HepG2 (cell line): ENCODE results near the gene RTEL1. TPM values are rescaled to one million over a fixed set of nuclear protein-coding genes. Genes with fewer than 3 reads are reported as not detected.

Source experiments
- AGO1 ChIP-seq: fragments of 200-400 bp; formaldehyde crosslinking; IDR thresholded peaks from 2 replicates; pipeline ENCODE4 v1.6.1; 2017; ENCODE audit warnings: mild to moderate bottlenecking, low read depth, low read length, moderate library complexity; ENCODE audit not compliant: poor library complexity, severe bottlenecking
- ELF4 ChIP-seq: sonication (generic); formaldehyde crosslinking; IDR thresholded peaks from 2 replicates; pipeline ENCODE4 v1.5.0; 2020; ENCODE audit warnings: missing genetic modification reagents, mild to moderate bottlenecking, moderate library complexity, borderline replicate concordance
- FOXJ3 ChIP-seq: sonication (generic); formaldehyde crosslinking; IDR thresholded peaks from 2 replicates; pipeline ENCODE4 v1.4.0; 2020; ENCODE audit warnings: missing genetic modification reagents, mild to moderate bottlenecking, borderline replicate concordance
- GTF3A ChIP-seq: sonication (generic); formaldehyde crosslinking; conservative IDR thresholded peaks from 2 replicates; pipeline ENCODE4 v1.4.0; 2020; ENCODE audit warnings: mild to moderate bottlenecking, missing genetic modification reagents
- HNRNPK ChIP-seq: fragments of 200-400 bp; formaldehyde crosslinking; IDR thresholded peaks from 2 replicates; pipeline ENCODE4 v1.6.1; 2018; ENCODE audit warnings: low read length, low read depth, moderate library complexity, mild to moderate bottlenecking; ENCODE audit not compliant: poor library complexity, severe bottlenecking
- MAFK ChIP-seq, 2 experiments: IDR thresholded peaks in 1 of 2; conservative IDR thresholded peaks in 1 of 2; 2 replicates each; pipeline ENCODE4 v1.6.1; 2011; ENCODE audit warnings: improper control_type of control experiment in 2 of 2, low read length in 2 of 2
- NFE2L1 ChIP-seq: sonication (generic); formaldehyde crosslinking; IDR thresholded peaks from 2 replicates; pipeline ENCODE4 v1.4.0; 2020; ENCODE audit warnings: missing genetic modification reagents, mild to moderate bottlenecking, borderline replicate concordance
- RARG ChIP-seq: sonication (generic); formaldehyde crosslinking; IDR thresholded peaks from 2 replicates; pipeline ENCODE4 v1.4.0; 2020; ENCODE audit warnings: low read depth, mild to moderate bottlenecking, missing genetic modification reagents
- RBAK ChIP-seq: sonication (generic); formaldehyde crosslinking; IDR thresholded peaks from 2 replicates; pipeline ENCODE4 v1.5.1; 2020; ENCODE audit warnings: mild to moderate bottlenecking, missing genetic modification reagents
- REL ChIP-seq: sonication (generic); formaldehyde crosslinking; conservative IDR thresholded peaks from 2 replicates; pipeline ENCODE4 v1.8.0; 2022; ENCODE audit warnings: mild to moderate bottlenecking, missing genetic modification reagents, moderate library complexity
- TAF1 ChIP-seq: sonication (generic); formaldehyde crosslinking; IDR thresholded peaks from 2 replicates; pipeline ENCODE4 v1.4.0; 2020; ENCODE audit warnings: missing genetic modification reagents
- TBL1XR1 ChIP-seq: fragments of 150-350 bp; IDR thresholded peaks from 2 replicates; pipeline ENCODE4 v1.6.1; 2014; ENCODE audit warnings: borderline replicate concordance, low read length; ENCODE audit not compliant: partially characterized antibody
- ZC3H4 ChIP-seq: sonication (generic); formaldehyde crosslinking; IDR thresholded peaks from 2 replicates; pipeline ENCODE4 v1.4.0; 2020; ENCODE audit warnings: missing genetic modification reagents, borderline replicate concordance
- ZNF20 ChIP-seq: sonication (generic); formaldehyde crosslinking; IDR thresholded peaks from 2 replicates; pipeline ENCODE4 v1.4.0; 2020; ENCODE audit warnings: mild to moderate bottlenecking, moderate library complexity, missing genetic modification reagents
- ZSCAN22 ChIP-seq: sonication (generic); formaldehyde crosslinking; IDR thresholded peaks from 2 replicates; pipeline ENCODE4 v1.4.0; 2020; ENCODE audit warnings: mild to moderate bottlenecking, missing genetic modification reagents
- ZSCAN29 ChIP-seq: sonication (generic); formaldehyde crosslinking; conservative IDR thresholded peaks from 2 replicates; pipeline ENCODE4 v1.4.0; 2020; ENCODE audit warnings: mild to moderate bottlenecking, missing genetic modification reagents
- ZSCAN9 ChIP-seq: IDR thresholded peaks from 2 replicates; pipeline ENCODE4 v1.6.1; 2016; ENCODE audit warnings: borderline replicate concordance
- polyA plus RNA-seq, 8 experiments: library from polyadenylated mRNA; depleted of rRNA in 3 of 8; stranded (reverse) in 7 of 8; unstranded in 1 of 8; fragments of >200 nt; fragmentation: Illumina TruSeq in 4 of 8; extraction: Trizol in 4 of 8; gene quantifications; 2 replicates each; pipeline versions ENCODE4 v1.2.1 to v1.2.3, GENCODE V29; 2011 to 2016; ENCODE audit warnings: low read depth in 4 of 8, missing spikeins in 1 of 8, mixed read lengths in 1 of 8; ENCODE audit not compliant: insufficient read depth in 1 of 8
- total RNA-seq, 5 experiments: library from RNA; depleted of rRNA; stranded (reverse); fragments of >200 nt; fragmentation: Illumina TruSeq; extraction: Trizol; gene quantifications; 2 replicates each; pipeline ENCODE4 v1.2.3, GENCODE V29; 2016; ENCODE audit warnings: low read depth in 1 of 5
- TF ChIP-seq, protein P1 (sequence below): sonication (generic); formaldehyde crosslinking; IDR thresholded peaks from 2 replicates; pipeline ENCODE4 v1.8.1; 2023; ENCODE audit warnings: mild to moderate bottlenecking, missing genetic modification reagents, borderline replicate concordance
- TF ChIP-seq, protein P2 (sequence below): IDR thresholded peaks from 2 replicates; pipeline ENCODE4 v1.6.1; 2012; ENCODE audit warnings: low read length, improper control_type of control experiment
- TF ChIP-seq, protein P3 (sequence below): sonication (generic); formaldehyde crosslinking; IDR thresholded peaks from 2 replicates; pipeline ENCODE4 v1.4.0; 2020; ENCODE audit warnings: missing genetic modification reagents
- TF ChIP-seq, protein P4 (sequence below): sonication (generic); formaldehyde crosslinking; IDR thresholded peaks from 2 replicates; pipeline ENCODE4 v1.8.1; 2022; ENCODE audit warnings: low read depth, mild to moderate bottlenecking, missing genetic modification reagents

The RTEL1 gene
- total and polyA plus RNA-seq, 2 of the 13 experiments (the other 11 are each of a cell fraction or from before 2014, with no cell fraction given) = 21.8 to 36.4 TPM

DNA sequence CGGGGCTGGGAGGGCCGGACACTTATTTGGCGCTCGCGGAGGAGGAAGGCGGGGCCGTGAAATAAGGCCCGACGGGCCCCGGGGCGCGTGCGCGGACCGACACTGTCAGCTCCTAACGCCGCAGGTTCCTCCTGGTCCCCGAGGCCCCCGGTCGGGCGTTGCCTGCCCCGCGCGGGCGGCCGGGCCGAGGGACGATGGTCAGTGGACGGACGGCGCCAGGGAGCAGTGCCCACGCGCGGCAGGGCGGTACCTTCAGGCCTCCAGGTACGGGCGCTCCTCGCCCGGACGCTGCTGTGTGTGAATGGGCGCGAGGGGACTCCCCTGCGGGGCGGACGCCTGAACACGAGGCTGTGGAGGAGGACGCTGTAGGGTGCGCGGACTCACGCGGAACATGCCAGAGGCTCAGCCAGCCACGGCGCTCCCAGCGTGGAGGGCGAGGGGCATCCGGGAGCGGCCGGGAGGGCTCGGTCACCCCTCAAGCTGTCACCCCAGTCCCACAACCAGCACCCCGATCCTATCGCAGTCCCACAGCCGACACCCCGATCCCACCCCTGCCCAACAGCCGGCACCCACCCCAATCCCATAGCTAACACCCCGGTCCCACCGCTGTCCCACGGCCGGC lies 30.9 kb upstream of the RTEL1 start (continued):
- TF ChIP-seq AGO1 = no peak
- peak; percentile 83; the same call in 1 of the 2 replicates for TF ChIP-seq ZSCAN9 (CRISPR knock-in tag)
- no peak for TF ChIP-seq MAFK (conservative IDR thresholded peaks at IDR 0.05 in 1 of 2, IDR thresholded peaks at IDR 0.05 in 1 of 2; ENCODE audit: low read length in 2 of 2)
- TF ChIP-seq TAF1 (CRISPR knock-in tag) = peak; percentile 97
- no peak; the same call in 1 of the 2 replicates for TF ChIP-seq ZSCAN29 (CRISPR knock-in tag)
- TF ChIP-seq ZC3H4 (CRISPR knock-in tag) = 0 out of 2 replicates have a peak, but pooled peaks have one; percentile 37
- no peak for TF ChIP-seq RBAK (CRISPR knock-in tag)
- TF ChIP-seq, protein P1, sequence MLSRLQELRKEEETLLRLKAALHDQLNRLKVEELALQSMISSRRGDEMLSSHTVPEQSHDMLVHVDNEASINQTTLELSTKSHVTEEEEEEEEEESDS (CRISPR knock-in tag) = peak; percentile 89; the same call in 1 of the 2 replicates
- peak; percentile 27 for TF ChIP-seq HNRNPK
- TF ChIP-seq GTF3A (CRISPR knock-in tag) = 0 out of 2 replicates have a peak, but pooled peaks have one; percentile 75
- TF ChIP-seq REL (CRISPR knock-in tag) = peak; percentile 96
- TF ChIP-seq, protein P2, sequence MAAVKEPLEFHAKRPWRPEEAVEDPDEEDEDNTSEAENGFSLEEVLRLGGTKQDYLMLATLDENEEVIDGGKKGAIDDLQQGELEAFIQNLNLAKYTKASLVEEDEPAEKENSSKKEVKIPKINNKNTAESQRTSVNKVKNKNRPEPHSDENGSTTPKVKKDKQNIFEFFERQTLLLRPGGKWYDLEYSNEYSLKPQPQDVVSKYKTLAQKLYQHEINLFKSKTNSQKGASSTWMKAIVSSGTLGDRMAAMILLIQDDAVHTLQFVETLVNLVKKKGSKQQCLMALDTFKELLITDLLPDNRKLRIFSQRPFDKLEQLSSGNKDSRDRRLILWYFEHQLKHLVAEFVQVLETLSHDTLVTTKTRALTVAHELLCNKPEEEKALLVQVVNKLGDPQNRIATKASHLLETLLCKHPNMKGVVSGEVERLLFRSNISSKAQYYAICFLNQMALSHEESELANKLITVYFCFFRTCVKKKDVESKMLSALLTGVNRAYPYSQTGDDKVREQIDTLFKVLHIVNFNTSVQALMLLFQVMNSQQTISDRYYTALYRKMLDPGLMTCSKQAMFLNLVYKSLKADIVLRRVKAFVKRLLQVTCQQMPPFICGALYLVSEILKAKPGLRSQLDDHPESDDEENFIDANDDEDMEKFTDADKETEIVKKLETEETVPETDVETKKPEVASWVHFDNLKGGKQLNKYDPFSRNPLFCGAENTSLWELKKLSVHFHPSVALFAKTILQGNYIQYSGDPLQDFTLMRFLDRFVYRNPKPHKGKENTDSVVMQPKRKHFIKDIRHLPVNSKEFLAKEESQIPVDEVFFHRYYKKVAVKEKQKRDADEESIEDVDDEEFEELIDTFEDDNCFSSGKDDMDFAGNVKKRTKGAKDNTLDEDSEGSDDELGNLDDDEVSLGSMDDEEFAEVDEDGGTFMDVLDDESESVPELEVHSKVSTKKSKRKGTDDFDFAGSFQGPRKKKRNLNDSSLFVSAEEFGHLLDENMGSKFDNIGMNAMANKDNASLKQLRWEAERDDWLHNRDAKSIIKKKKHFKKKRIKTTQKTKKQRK = no peak
- 0 out of 2 replicates have a peak, but pooled peaks have one; percentile 52 for TF ChIP-seq ZSCAN22 (CRISPR knock-in tag)
- no peak for TF ChIP-seq ZNF20 (CRISPR knock-in tag)
- no peak for TF ChIP-seq RARG (CRISPR knock-in tag)
- TF ChIP-seq NFE2L1 (CRISPR knock-in tag) = peak; percentile 90
- TF ChIP-seq ELF4 (CRISPR knock-in tag) = no peak
- TF ChIP-seq, protein P3, sequence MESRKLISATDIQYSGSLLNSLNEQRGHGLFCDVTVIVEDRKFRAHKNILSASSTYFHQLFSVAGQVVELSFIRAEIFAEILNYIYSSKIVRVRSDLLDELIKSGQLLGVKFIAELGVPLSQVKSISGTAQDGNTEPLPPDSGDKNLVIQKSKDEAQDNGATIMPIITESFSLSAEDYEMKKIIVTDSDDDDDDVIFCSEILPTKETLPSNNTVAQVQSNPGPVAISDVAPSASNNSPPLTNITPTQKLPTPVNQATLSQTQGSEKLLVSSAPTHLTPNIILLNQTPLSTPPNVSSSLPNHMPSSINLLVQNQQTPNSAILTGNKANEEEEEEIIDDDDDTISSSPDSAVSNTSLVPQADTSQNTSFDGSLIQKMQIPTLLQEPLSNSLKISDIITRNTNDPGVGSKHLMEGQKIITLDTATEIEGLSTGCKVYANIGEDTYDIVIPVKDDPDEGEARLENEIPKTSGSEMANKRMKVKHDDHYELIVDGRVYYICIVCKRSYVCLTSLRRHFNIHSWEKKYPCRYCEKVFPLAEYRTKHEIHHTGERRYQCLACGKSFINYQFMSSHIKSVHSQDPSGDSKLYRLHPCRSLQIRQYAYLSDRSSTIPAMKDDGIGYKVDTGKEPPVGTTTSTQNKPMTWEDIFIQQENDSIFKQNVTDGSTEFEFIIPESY (CRISPR knock-in tag) = peak; percentile 25; the same call in 1 of the 2 replicates
- TF ChIP-seq TBL1XR1 = peak; percentile 21
- TF ChIP-seq FOXJ3 = no peak; the same call in 1 of the 2 replicates
- TF ChIP-seq, protein P4, sequence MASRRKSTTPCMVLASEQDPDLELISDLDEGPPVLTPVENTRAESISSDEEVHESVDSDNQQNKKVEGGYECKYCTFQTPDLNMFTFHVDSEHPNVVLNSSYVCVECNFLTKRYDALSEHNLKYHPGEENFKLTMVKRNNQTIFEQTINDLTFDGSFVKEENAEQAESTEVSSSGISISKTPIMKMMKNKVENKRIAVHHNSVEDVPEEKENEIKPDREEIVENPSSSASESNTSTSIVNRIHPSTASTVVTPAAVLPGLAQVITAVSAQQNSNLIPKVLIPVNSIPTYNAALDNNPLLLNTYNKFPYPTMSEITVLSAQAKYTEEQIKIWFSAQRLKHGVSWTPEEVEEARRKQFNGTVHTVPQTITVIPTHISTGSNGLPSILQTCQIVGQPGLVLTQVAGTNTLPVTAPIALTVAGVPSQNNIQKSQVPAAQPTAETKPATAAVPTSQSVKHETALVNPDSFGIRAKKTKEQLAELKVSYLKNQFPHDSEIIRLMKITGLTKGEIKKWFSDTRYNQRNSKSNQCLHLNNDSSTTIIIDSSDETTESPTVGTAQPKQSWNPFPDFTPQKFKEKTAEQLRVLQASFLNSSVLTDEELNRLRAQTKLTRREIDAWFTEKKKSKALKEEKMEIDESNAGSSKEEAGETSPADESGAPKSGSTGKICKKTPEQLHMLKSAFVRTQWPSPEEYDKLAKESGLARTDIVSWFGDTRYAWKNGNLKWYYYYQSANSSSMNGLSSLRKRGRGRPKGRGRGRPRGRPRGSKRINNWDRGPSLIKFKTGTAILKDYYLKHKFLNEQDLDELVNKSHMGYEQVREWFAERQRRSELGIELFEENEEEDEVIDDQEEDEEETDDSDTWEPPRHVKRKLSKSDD (CRISPR knock-in tag) = no peak
